ENCODE results near the gene MYO5C.
"Not testable (repeated sequence)": the region's sequence is repeated elsewhere in the genome, so short reads cannot be mapped to it uniquely, and the experiment has no call there.

Gene MYO5C

DNA sequence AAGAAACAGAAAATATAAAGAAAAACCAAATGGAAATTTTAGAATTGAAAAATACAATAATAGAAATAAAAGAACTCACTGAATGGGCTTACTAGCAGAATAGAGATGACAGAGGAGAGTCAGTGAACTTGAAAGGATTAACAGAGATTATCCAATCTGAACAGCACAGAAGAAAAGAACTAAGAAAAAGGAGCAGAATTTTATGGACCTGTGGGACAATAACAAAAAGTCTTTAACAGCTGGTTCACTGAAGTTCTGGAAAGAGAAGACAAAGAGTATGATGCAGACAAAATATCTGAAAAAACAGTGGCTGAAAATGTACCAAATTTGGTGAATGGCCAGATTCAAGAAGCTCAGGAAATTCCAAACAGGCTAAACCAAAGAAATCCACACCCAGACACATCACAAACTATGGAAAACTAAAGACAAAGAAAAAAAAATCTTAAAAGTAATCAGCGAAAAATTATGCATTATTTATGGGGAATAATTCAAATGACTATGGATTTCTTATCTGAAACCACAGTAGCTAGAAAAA lies 94.7 kb downstream of the MYO5C start:
- DNase-seq = no peak

DNA sequence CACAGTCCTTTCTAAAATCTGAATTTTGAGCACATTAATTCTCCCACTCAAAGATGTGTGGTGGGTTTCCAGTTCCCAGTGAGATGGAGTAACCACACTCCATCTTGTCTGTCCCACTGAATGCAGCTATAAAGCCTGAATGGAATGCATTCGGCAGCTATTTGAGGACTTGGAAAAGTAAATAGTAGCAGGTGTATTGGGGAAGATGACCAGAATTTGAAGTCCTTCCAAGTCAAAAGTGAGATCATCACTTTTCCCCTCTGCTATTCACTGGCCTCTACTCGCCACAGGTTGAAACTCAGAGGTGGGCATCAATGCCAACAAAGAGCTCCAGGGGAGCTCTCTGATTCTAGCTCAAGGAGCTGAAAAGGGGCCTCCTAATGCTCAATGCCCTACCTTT lies 96.3 kb downstream of the MYO5C start:
- no peak for DNase-seq

DNA sequence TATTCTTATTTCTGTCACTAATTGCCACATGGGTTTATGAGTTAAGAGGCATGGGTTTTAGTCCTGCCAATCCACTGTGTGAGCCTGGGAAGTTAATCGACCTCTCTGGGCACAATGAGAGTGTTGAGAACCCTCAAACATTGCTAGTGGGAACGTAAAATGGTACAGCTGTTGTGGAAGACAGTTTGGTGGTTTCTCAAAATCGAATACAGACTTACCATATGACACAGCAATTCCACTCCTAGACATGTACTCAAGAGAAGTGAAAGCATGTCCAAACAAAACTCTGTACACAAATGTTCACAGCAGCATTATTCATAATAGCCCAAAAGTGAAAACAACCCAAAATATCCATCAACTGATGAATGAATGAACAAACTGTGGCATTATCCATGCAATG lies 98.7 kb downstream of the MYO5C start:
- DNase-seq = no peak

DNA sequence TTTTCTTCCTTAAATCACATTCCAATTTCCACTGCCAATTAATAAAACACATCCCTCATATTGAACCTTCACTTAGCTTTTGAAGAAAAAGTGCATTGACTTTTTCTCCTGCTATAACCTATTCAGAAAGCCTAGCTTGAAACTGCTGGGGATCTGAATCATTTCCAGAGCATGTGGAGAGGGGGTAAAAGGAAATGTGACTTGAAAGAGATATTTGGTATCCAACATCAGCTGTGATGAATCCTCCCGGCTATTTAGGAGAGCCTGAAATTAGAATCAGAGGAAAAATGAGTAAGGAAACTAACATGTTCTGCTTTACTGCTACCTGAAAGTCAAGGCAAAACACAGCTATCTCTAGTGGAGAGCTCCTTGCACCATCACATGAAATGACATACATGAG lies 101.8 kb downstream of the MYO5C start:
- no peak for DNase-seq

DNA sequence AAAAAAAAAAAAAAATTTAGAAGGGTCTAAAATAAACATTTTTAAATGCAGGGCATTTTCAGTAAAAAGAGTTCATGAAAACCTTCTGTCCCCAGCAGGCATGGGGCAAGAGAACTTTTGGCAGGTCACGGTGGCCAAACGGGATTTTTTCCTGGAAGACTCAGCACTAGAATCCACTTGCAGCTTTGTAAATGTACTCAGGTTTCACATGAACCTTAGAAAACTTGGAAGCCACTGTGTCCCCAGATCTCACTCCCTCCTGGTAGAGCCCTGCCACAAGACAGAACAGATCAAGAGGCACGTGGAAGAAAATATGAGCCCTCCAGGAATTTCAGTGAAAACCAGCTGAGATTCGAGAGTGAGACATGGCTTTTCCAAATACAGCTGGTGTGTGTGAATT lies 102.3 kb downstream of the MYO5C start:
- DNase-seq = no peak

DNA sequence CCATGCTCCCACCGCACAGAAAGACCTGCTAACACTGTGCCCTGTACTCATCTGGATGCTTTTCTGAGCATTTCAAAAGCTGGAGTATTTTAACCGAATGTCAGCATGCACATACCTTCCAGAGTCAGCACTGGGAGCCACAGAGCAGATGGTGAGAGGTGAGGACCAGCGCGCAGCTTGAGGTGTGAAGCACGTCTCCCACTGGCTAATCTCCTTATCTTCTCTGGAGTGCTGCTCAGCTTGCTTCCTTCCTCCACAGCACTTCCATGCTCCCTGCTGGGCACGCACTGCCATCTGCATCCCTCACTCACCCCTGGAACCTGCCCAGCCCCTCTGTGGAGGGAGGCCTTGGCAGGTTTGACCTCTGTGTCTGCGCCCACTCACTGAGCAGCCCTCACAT lies 104.4 kb downstream of the MYO5C start, which contains the start of gene GNB5:
Gene GNB5 (minus strand): TSS at position 186 of the 400 bp plus-strand sequence. CDS start 6,716 bp downstream, outside the sequence.
- no peak for DNase-seq

DNA sequence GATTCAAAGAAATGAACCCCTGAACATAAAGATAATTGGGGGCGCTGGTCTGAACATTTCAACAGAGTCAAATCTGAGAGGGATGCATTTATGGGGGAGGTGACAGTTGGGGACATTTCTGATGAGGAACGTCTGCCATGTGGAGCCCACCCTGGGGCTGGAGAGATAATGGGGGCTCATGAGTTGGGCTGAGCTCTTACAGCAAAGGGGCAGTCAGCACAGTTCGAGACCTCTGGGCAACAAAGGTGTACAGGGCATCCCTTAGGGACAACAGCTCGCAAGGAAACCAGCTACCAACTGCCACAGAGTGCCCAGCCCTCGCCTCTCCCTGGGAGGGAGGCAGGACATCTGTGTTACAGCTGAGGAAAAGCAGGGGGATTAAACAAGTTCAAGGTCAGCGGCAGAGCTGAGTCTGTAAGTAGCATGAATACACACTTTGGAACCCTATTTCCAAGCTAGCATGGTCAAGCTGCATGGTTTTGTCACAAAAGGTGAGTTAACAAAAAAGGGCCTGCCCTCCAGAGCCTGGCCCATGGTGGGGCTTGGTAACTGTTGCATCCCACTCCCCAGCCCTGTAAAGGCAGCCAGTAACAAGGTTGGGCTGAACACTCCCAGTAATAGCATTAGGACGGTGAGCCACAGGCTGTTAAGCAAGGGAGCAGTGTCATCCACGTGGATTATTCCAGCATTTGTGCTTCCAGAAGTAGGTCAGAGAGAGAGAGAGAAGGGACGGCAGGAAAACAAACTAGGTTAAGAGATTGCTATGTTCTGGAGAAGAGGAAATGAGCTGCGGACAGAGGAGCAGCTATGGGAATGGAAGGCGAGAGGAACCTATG lies 108.7 kb downstream of the MYO5C start:
- no peak for DNase-seq

DNA sequence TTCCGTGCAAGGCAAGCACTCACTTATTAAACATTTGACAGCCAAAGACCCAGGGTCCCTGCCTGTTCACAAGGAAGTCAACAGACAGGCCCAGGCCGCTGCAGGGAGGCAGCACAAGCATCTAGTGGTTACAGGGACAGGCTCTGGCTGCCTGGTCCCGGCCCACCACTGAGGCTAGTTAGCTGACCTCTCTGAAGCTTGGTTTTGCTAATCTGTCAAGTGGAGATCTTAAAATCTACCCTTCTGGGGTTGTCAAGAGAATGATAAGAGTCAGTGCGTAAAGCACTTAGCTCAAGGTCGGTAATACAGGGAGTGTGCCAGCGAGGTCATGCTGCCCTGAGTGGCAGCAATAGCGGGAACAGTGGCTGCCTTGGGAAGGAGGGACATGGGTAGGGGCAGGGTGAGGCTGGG lies 110.4 kb downstream of the MYO5C start:
- no peak for DNase-seq

DNA sequence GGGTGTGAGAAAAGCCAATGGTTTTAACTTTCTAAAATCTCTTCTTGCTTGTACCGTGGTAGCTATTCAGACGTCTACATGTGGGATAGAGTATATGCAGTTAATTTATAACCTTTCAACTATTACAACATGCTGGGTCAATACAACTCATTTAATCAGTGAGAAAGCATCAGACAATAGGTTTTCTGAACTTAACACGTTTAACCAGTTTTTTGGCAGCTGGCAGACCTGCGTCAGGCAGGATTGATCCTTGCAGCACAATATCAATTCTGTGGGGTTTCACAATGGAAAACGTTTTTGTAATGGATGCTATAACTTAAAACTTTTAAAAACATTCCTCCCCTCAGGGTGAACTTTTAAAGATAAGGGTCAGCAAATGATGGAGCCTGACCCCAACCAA lies 110.9 kb downstream of the MYO5C start:
- no peak for DNase-seq

DNA sequence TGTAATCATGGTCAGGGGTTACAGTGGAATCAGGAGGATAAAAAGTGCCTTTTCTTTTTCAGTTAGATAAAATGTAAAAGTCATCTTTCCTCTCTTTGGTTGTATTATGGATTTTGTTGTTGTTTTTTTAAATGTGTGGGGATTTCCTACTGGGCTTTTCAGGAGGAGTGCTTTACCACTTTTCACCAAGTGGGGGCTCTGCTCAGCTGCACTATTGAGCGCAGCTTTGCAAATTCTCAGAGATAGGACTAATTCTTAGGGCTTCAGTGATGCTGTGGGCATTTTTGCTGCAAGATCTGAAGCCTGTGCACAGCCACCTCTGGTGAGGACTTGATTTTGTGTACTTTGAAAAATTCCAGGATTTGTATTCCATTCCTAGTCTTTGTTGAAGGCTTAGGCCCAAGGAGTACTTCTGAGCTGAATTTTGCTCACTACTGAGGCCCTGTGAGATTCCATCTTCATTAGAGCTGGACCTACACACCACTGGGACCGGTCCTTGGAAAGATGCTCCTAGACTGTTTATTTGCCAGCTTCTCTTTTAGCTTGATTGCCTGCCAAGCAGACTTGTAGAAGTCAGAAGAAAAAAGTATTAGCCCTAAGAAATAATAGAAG lies 111.9 kb downstream of the MYO5C start:
- no peak for DNase-seq

DNA sequence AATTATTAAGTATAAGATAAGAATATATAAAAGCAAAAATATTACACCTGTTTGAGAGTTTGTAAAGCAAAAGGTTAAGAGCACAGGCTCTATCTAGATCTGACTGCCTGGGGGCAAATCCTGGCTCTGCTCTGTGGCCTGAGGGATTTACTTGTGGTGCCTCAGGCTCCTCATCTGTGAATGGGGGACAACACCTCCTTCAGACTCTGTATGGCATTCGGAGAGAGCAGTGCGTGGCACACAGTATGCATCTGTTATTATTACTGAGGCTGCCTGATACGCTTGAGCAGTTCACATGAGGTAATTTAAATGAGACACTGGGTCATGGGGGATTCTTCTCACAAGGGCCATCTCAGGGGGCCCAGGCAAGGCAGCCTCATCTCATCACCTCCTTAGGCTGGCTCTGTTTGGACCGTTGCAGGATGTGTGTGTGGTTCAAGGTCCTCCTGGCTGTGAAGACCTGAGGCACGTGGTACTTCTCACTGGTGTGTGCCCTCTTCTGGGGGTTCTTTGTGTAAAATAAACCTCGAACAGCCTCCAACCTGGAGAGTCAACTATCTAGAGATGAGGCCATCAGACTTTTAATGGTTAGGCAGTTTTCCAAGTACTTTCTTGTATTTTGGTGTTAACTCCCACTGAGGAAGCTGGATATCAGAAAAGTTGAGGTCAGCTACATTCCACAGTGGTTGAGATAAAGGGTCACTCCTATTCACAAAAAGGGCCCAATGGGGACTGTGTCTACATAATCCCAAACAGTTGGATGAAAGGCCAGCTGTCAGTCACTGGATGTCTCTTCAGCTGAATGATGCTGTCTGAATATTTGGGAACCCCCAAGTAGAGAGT lies 113.4 kb downstream of the MYO5C start:
- DNase-seq = no peak

DNA sequence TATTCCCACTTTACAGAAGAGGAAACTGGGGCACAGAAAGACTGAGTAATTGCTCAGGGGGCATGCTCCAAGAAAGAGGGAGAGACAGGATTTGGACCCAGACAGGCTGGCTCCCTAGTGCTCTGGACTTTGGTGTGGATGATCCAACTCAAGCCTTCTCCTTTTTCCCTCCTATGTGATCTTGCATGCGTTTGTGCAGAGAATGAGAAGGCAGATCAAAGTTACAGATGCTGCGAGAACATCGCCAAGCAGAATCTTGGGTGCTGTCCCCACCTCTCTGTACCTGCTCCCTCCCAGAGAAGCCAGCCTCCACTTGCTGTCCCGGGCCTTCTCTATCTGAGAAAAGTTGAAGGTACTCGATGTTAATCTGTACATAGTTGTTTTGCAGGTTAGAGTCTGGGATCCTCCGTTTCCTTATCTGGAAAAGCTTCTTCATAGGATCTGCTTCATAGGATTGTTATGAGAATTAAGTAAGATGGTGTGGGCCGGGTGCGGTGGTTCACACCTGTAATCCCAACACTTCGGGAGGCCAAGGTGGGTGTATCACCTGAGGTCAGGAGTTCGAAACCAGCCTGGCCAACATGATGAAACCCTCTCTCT lies 114.7 kb downstream of the MYO5C start:
- DNase-seq = no peak

DNA sequence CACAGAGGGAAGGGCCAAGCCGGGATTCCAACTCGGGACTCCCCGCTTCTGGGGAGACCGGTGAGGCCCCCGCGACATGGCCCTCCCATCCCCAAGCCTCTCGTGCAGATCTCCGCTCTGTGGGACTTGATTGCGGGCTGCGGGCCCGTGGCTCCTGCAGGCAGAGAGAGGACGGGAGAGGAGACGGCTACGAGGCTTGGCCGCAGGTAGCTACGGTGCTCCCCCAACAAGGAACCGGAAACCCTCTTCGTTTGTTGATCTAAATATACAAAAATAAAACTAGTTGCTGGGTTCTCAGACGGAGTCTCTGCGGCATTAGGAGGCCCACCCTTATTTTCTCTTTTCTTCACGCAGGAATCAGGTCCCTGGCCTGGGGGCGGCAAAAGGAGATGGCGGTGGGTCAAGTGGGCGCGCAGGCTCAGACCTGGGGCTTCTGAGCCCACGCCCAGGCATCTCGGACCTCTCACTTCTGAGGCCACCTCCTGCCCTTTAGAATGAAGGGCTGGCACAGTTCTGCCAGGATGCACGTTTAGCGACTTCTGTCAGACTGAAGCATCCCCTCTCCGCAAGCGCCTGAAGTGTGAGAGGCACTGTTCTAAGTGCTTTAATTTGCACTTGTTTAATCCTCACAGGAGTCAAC lies 115.3 kb downstream of the MYO5C start:
- no peak for DNase-seq

DNA sequence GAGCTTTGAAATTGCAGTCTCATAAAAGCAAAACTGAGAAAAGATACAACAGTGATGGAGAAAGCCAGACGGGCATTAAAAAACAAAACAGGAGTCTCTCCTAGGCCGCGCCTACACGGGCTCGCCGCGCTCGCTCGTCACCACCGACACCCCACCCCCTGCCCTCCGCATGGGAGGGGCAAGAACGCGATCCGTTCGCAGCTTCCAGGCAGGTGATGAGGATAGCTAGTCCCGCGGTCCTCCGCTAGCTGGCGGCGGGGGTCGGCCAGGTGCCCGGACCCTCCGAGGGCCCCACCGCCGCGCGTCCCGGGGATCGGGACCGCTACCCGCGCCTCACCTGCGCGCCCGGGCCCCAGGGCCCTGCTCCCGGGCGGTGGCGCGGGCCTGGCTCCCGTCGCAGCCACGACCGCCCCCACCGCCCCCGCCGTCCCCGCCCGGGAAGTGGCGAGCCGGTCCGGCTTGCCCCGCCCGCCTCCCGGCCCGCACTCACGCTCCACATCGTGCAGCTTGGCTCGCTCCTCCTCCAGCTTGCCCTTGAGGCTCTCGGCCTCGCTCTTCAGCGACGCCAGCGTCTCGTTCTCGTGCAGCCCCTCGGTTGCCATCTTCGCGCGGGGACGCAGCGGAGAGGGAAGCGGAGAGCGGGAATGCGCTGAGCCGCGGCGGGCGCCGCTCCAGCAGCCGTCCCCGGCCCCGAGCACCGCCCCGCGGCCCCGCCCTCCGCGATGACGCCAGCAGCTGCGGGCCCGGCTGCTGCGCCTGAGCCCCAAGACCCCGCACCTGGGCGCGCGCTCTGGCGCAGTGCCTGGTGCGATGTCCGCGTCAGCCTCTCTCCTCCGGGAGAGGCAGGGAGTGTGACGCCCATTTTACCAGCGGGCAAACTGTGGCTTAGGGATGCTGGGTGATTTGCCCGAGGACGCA lies 116.1 kb downstream of the MYO5C start:
- peak; percentile 56 for DNase-seq

DNA sequence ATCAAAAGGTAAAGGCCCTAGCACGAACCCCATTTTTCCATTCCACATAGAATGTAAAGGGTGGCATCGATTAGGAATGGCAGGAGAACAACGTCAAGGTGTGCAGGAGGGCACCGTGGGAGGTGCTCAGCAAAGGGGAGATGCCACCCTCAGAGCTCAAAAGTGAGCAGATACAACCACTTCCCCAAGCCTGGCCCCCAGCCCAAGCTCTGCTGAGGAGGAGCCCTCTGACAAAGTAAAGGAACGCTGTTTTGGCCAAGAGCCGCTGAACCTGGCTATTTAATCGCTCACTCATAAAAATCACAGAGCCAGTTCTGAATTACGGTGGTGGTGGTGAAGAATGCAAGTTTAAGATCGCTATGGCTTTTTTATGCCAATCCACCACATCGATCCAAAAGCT lies 116.8 kb downstream of the MYO5C start:
- no peak for DNase-seq

DNA sequence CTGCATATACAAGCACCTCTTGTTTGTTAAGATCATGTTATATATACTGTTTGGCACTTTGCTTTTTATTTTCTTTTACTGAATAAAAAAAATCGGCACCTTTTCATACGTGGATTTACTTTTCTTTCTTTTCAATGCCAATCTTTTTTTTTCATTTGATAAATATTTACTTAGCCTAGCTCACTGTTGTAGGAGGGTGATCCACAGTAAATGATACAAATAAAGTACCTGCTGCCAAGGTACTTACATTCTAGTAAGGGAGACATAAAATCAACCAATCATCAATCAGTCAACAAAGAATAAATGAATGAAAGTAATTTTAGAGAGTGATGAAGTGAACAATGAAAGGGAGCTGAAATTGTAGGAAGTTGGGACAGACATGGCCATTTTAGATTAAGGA lies 122.7 kb downstream of the MYO5C start:
- peak; percentile 34 for DNase-seq

DNA sequence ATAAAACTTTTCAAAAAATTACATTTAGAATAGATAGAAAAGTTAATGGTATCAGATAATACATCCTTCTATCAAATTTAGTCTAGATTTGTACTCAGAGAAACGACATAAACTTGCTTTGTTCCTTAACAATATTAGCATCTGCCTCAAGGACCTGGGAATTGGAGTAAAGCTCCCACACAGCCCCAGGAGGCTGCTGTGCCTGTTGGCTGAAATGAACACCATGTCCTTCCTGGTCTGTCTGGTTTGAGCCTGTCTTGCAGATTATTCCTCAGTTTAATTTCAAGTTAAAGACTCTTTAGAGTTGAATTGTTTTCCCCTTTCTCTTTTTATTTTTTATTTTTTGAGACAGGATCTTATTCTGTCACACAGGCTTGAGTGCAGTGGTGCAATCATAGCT lies 123.8 kb downstream of the MYO5C start:
- no peak for DNase-seq

DNA sequence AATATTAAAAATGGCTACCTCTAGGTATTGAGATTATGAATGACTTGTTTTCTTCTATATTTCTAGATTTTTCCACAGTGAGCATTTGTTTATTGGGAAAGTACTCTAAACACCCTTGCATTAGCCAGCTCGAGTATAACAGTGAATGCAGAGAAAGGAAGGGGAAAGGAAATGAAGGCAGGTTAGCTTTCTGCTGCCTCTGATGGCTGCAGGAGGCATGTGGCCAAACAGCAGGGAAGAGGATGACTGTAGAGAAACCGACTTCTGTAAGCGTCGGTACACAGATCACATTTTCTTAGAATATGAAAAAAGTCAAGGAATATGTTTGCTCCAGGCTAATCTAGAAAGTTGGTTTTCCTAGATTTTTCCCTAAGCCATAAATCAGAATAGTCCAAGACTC lies 124.2 kb downstream of the MYO5C start:
- no peak for DNase-seq

DNA sequence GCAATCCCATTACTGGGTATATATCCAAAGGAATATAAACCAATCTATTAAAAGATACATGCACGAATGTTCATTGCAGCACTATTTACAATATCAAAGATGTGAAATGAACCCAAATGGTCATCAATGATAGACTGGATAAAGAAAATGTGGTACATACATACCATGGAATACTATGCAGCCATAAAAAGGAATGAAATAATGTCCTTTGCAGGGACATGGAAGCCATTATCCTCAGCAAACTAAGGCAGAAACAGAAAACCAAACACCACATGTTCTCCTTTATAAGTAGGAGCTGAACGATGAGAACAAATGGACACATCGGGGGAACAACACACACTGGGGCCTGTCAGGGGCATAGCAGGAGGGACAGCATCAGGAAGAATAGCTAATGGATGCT lies 125.4 kb downstream of the MYO5C start:
- DNase-seq = not testable (repeated sequence)

DNA sequence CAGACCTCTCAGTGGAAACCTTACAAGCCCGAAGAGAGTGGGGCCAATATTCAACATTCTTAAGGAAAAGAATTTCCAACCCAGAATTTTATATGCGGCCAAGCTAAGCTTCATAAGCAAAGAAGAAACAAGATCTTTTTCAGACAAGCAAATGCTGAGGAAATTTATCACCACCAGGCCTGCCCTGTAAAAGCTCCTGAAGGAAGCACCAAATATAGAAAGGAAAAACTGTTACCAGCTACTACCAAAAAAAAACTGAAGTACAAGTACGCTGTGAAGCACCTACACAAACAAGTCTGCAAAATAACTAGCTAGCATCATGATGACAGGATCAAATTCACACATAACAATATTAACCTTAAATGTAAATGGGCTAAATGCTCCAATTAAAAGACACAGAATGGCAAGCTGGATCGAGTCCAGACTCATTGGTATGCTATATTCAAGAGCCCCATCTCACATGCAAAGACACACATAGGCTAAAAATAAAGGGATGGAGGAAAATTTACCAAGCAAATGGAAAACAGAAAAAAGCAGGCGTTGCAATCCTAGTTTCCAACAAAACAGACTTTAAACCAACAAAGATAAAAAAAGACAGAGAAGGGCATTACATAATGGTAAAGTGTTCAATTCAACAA lies 130.0 kb downstream of the MYO5C start:
- not testable (repeated sequence) for DNase-seq
